ENCODE results near the gene PLEKHH2. TPM values are rescaled to one million over a fixed set of nuclear protein-coding genes. Genes with fewer than 3 reads are reported as not detected.

Gene PLEKHH2
- polyA plus RNA-seq, 3 donors: not detected

GRCh38 chr2:43810888-43811287 is 173.8 kb downstream of the PLEKHH2 start:
- Mint-ChIP-seq H3K4me1 (no peaks in the 10 kb centered on the region), H3K9me3 (no peaks in the 10 kb centered on the region), H3K4me3 (no peak overlapping the region), H3K27ac (no peak overlapping the region), H3K27me3 (ENCODE audit: low read depth in 3 of 3) (no peaks in the 10 kb centered on the region), H3K36me3 (no peaks in the 10 kb centered on the region)
- Histone ChIP-seq H3K79me2 (ENCODE audit: insufficient read depth, low read length) (no peaks in the 10 kb centered on the region), H4K20me1 (ENCODE audit: insufficient read depth, low read length) (no peaks in the 10 kb centered on the region), H3K9ac (ENCODE audit: insufficient read depth, low read length, poor library complexity, severe bottlenecking) (no peak overlapping the region), H2AFZ (ENCODE audit: insufficient read depth, low read depth, low read length, poor library complexity, severe bottlenecking) (no peak overlapping the region), H3K9me3 (replicated peaks in 1 of 2; ENCODE audit: control insufficient read depth in 1 of 2, insufficient read depth in 1 of 2, low read length in 2 of 2) (no peaks in the 10 kb centered on the region), H3K4me1 (ENCODE audit: control insufficient read depth in 1 of 2, insufficient read depth in 2 of 2, low read length in 2 of 2) (no peaks in the 10 kb centered on the region), H3K4me3 (replicated peaks in 1 of 3; ENCODE audit: low read depth in 2 of 3, low read length in 3 of 3) (no peak overlapping the region), H3K27me3 (ENCODE audit: control insufficient read depth in 2 of 2, insufficient read depth in 2 of 2, low read length in 2 of 2) (no peaks in the 10 kb centered on the region), H3K36me3 (replicated peaks in 1 of 2; ENCODE audit: control insufficient read depth in 1 of 2, insufficient read depth in 2 of 2, low read length in 2 of 2) (no peaks in the 10 kb centered on the region), H3K27ac (ENCODE audit: low read depth in 1 of 2, low read length in 2 of 2) (no peak overlapping the region), H3K4me2 (replicated peaks; ENCODE audit: extremely low read depth, low read length, poor library complexity, severe bottlenecking) (no peak overlapping the region)
- intact Hi-C loops (cut with micrococcal nuclease): no loop called here
- WGBS (ENCODE audit: insufficient coverage): no CpG with 5 or more reads among the region's 1 CpG
- DNase-seq: no peak
- no peak for TF ChIP-seq CTCF (IDR thresholded peaks at IDR 0.05)

- Mint-ChIP-seq H3K27ac (no peak overlapping the region), H3K4me1 (no peaks in the 10 kb centered on the region), H3K36me3 (no peaks in the 10 kb centered on the region), H3K27me3 (ENCODE audit: low read depth in 3 of 3) (no peaks in the 10 kb centered on the region), H3K9me3 (no peaks in the 10 kb centered on the region), H3K4me3 (no peak overlapping the region)
- H3K4me3 ChIP-seq (replicated peaks in 1 of 3; ENCODE audit: low read depth in 2 of 3, low read length in 3 of 3): no peak overlapping the region
- no peak overlapping the region for H3K4me2 ChIP-seq (replicated peaks; ENCODE audit: extremely low read depth, low read length, poor library complexity, severe bottlenecking)
- intact Hi-C loops (cut with micrococcal nuclease): no loop called here
- no peaks in the 10 kb centered on the region for H3K36me3 ChIP-seq (replicated peaks in 1 of 2; ENCODE audit: control insufficient read depth in 1 of 2, insufficient read depth in 2 of 2, low read length in 2 of 2)
- no CpG with 5 or more reads among the region's 2 CpGs for WGBS (ENCODE audit: insufficient coverage)
- no peaks in the 10 kb centered on the region for H3K79me2 ChIP-seq (ENCODE audit: insufficient read depth, low read length)
- H3K4me1 ChIP-seq (ENCODE audit: control insufficient read depth in 1 of 2, insufficient read depth in 2 of 2, low read length in 2 of 2): no peaks in the 10 kb centered on the region
- no peak overlapping the region for H3K27ac ChIP-seq (ENCODE audit: low read depth in 1 of 2, low read length in 2 of 2)
- no peaks in the 10 kb centered on the region for H4K20me1 ChIP-seq (ENCODE audit: insufficient read depth, low read length)
- no peaks in the 10 kb centered on the region for H3K9me3 ChIP-seq (replicated peaks in 1 of 2; ENCODE audit: control insufficient read depth in 1 of 2, insufficient read depth in 1 of 2, low read length in 2 of 2)
- no peak overlapping the region for H3K9ac ChIP-seq (ENCODE audit: insufficient read depth, low read length, poor library complexity, severe bottlenecking)
- DNase-seq: no peak
- TF ChIP-seq CTCF (IDR thresholded peaks at IDR 0.05): no peak
- no peak overlapping the region for H2AFZ ChIP-seq (ENCODE audit: insufficient read depth, low read depth, low read length, poor library complexity, severe bottlenecking)
- H3K27me3 ChIP-seq (ENCODE audit: control insufficient read depth in 2 of 2, insufficient read depth in 2 of 2, low read length in 2 of 2): no peaks in the 10 kb centered on the region
These were observed 174.9 kb downstream of the PLEKHH2 start for GRCh38 chr2:43812006-43812405.

Data from CD14-positive monocyte (primary cell).